Iris pigment epithelial cell (primary cell): ENCODE results near the gene RPL10A.
A peak's percentile ranks its signal among the peaks of the same experiment; 100 is the strongest.
"Not testable (repeated sequence)": the region's sequence is repeated elsewhere in the genome, so short reads cannot be mapped to it uniquely, and the experiment has no call there.

Experiments used
- DNase-seq: peaks from one replicate; pipeline ENCODE4 v3.0.0-alpha.2; 2011; ENCODE audit warnings: low read depth

RPL10A gene

GRCh38 chr6:35468181-35468979 is at the start of gene RPL10A:
Gene RPL10A (plus strand): TSS chr6:35468401. CDS start chr6:35468435, 34 bp downstream.
- peak; percentile 92 for DNase-seq

GRCh38 chr6:35419417-35419816 is 48.8 kb upstream of the RPL10A start:
- peak; percentile 91 for DNase-seq

GRCh38 chr6:35419961-35420360 is 48.2 kb upstream of the RPL10A start:
- DNase-seq = no peak

DNA sequence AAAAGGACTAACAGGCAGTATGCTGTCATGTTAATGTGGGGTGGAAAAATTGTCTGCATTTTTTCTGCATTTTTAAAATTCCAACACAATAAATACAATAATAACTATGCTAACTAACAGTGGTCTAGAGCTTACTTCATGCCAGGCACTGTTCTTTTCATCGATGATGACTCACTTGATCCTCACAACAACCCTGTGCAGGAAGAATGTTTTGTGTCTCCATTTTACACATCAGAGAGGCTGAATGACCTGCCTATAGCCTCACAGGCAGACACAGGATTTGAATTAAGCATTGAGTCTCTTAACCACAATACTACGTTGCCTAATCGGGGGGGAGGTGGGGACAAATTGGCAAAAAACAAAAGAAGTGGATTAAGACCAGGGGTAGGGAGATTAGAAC is 42.9 kb upstream of the RPL10A start:
- DNase-seq = peak; percentile 99

- DNase-seq = no peak
Measured at GRCh38 chr6:35426074-35426473, 42.1 kb upstream of the RPL10A start.

- DNase-seq = no peak
Measured at GRCh38 chr6:35427435-35427834, 40.8 kb upstream of the RPL10A start.

DNA sequence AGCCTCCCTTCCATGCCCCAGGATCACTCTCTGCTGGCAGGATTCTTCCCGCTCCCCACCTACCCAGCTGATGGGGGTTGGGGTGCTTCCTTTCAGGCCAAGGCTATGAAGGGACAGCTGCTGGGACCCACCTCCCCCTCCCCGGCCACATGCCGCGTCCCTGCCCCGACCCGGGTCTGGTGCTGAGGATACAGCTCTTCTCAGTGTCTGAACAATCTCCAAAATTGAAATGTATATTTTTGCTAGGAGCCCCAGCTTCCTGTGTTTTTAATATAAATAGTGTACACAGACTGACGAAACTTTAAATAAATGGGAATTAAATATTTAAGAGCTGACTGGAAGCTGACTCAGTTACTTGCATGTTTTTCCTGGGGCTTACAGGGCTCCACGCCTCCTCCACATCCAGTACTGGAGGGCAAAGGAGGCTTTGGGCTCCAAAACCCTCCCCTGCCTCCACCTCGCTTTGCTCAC is 40.3 kb upstream of the RPL10A start:
- DNase-seq = peak; percentile 87

GRCh38 chr6:35428421-35429149 is 39.6 kb upstream of the RPL10A start:
- peak; percentile 13 for DNase-seq

GRCh38 chr6:35429463-35429862 is 38.7 kb upstream of the RPL10A start:
- no peak for DNase-seq

DNA sequence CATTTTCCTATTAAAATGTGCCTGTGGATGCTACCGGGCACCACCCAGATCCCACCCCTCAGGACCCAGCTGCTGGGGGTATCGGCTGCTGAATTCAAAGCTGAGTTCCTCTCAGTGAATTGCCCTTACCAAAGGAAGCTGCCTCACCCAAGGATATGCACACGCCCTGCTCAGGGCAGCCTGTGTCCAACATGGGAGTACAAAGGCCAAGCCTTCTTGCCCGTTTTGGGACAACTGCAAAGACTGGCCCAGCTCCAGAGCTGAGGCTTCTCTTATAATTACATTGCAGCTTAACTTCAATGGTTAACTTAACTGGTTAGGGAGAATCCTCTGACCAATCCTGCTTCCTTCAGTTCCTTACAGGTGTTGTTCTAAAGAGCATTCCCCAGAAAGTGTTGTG is 35.9 kb upstream of the RPL10A start:
- DNase-seq = no peak

DNA sequence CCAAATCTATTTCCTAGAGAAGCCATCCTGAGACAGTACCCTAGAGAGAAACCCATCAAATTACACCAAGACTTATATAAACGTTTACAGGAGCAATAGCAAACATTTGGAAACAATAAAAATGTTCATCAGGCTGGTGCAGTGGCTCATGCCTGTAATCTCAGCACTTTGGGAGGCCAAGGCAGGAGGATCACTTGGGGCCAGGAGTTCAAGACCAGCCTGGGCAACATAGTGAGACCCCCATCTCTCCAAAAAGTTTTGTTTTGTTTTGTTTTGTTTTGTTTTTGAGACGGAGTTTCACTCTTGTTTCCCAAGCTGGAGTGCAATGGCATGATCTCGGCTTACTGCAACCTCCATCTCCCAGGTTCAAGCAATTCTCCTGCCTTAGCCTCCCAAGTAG is 35.5 kb upstream of the RPL10A start:
- not testable (repeated sequence) for DNase-seq

GRCh38 chr6:35435074-35435837 is 32.9 kb upstream of the RPL10A start:
- DNase-seq = no peak

DNA sequence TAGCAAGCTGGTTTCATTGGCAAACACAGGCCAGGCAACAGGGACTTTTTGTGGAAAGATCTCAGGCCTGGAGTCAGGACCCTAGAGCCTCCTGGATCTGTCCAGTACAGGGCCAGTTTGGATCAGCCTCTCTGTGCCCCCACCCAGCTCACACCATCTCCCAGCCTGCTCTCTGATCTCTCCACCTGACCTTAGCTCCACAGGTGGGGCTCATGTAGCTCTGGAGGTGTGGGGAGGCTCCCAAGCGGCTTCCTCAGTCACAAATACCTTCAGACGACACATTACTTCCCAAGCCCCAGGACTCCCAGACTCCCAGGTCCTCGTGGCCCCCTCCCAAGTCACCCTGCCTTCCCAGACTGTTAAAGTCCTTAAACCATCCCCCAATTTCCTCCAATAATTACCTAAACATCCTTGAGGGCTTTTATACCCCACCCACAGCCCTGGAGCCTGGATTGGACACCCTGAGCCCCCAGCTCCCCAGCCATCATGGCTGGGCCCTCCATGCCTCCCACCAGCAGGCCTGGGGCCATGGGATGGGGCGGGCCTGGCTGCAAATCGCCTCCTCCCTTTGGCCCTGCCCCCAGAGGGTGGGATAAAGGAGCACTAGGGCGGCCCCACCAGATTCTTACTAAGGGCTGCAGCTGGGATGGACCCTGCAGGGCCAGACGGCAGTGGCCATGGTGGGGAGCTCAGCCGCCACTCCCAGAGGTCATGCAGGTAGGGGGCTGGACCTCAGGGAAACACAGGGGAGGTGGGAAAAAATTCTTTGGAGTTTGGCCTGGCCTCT is 31.9 kb upstream of the RPL10A start:
- no peak for DNase-seq

GRCh38 chr6:35438378-35439065 is 29.7 kb upstream of the RPL10A start:
- not testable (repeated sequence) for DNase-seq

- DNase-seq = no peak
Measured at GRCh38 chr6:35439308-35439707, 28.9 kb upstream of the RPL10A start.

GRCh38 chr6:35441205-35441604 is 27.0 kb upstream of the RPL10A start:
- DNase-seq = no peak

DNA sequence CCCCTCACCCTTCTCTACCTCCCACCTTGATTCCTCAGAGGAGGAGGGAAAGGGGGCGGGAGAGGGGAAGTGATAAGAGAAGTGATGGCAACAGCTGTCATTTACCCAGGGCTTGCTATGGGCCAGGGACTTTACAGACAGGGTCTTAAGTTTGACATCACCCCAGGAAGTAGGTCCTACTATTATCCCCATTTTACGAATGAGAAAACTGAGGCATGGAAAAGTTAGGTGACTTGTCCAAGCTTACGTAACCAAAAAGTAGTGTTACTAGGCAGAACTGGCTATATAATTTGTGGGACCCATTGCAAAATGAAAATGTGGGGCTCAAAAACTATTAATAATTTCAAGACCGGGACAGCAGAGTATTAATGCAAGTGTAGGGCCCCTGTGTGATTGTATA is 26.6 kb upstream of the RPL10A start:
- no peak for DNase-seq

GRCh38 chr6:35442693-35443092 is 25.5 kb upstream of the RPL10A start:
- no peak for DNase-seq

- DNase-seq = no peak
Measured at GRCh38 chr6:35443341-35444030, 24.7 kb upstream of the RPL10A start.

DNA sequence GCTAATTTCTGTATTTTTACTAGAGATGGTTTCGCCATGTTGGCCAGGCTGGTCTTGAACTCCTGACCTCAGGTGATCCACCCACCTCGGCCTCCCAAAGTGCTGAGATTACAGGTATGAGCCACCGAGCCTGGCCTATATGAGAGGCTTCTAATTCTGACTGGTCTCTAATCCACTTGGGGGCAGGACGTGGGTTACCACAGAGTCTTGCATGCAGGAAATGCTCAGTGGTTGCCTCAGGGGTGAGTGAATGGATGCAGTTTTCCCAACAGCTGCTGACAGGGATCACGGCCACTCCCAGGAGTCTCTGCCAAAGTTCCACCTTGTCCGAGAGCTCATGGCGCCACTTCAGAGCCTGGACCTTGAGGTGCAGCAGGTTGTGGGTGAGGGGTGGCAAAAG is 22.5 kb upstream of the RPL10A start:
- DNase-seq = peak; percentile 44

- no peak for DNase-seq
Measured at GRCh38 chr6:35448191-35448590, 20.0 kb upstream of the RPL10A start.
